ENCODE data around the gene GSDME. TPM values are rescaled to one million over a fixed set of nuclear protein-coding genes. Genes with fewer than 3 reads are reported as not detected.

The GSDME gene
- total RNA-seq, 1 experiment from 2014 or later: 7.6 TPM

- Histone ChIP-seq H3K4me1 (ENCODE audit: control insufficient read depth in 1 of 2, insufficient read depth in 2 of 2, low read length in 2 of 2) (peaks cover 11 to 15% of the 10 kb centered on the region in 2 experiments), H3K79me2 (ENCODE audit: insufficient read depth, low read length) (no peaks in the 10 kb centered on the region), H2AFZ (ENCODE audit: low read depth, low read length, poor library complexity, severe bottlenecking) (no peak overlapping the region), H3K9me2 (ENCODE audit: insufficient read depth) (no peaks in the 10 kb centered on the region), H3K36me3 (ENCODE audit: control insufficient read depth in 1 of 2, insufficient read depth in 2 of 2, low read length in 2 of 2) (0 out of 4 replicates have a peak, but pooled peaks cover 0 to 3% of the 10 kb centered on the region in 2 experiments), H3K4me2 (ENCODE audit: low read length) (no peak overlapping the region), H3K9ac (ENCODE audit: low read length) (no peak overlapping the region), H3K4me3 (replicated peaks in 1 of 2; ENCODE audit: low read depth in 1 of 2, low read length in 2 of 2) (no peak overlapping the region), H3K9me3 (ENCODE audit: control insufficient read depth in 1 of 2, insufficient read depth in 1 of 2, low read depth in 1 of 2, low read length in 2 of 2) (no peaks in the 10 kb centered on the region), H3K27ac (ENCODE audit: low read depth, low read length) (no peak overlapping the region), H4K20me1 (ENCODE audit: insufficient read depth) (no peaks in the 10 kb centered on the region), H3K27me3 (ENCODE audit: insufficient read depth, low read length) (no peaks in the 10 kb centered on the region)
- CTCF ChIA-PET: no interaction called here
- TF ChIP-seq, protein P1, sequence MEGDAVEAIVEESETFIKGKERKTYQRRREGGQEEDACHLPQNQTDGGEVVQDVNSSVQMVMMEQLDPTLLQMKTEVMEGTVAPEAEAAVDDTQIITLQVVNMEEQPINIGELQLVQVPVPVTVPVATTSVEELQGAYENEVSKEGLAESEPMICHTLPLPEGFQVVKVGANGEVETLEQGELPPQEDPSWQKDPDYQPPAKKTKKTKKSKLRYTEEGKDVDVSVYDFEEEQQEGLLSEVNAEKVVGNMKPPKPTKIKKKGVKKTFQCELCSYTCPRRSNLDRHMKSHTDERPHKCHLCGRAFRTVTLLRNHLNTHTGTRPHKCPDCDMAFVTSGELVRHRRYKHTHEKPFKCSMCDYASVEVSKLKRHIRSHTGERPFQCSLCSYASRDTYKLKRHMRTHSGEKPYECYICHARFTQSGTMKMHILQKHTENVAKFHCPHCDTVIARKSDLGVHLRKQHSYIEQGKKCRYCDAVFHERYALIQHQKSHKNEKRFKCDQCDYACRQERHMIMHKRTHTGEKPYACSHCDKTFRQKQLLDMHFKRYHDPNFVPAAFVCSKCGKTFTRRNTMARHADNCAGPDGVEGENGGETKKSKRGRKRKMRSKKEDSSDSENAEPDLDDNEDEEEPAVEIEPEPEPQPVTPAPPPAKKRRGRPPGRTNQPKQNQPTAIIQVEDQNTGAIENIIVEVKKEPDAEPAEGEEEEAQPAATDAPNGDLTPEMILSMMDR (IDR thresholded peaks at IDR 0.05 in 2 of 3, conservative IDR thresholded peaks at IDR 0.05 in 1 of 3; ENCODE audit: borderline replicate concordance in 1 of 3, insufficient read depth in 1 of 3, low read depth in 2 of 3, low read length in 2 of 3): no peak
- no peak for TF ChIP-seq POLR2AphosphoS5 (IDR thresholded peaks at IDR 0.05; ENCODE audit: low read depth, low read length)
- TF ChIP-seq RAD21 (IDR thresholded peaks at IDR 0.05; ENCODE audit: low read depth): no peak
- TF ChIP-seq EZH2phosphoT487 (IDR thresholded peaks at IDR 0.05; ENCODE audit: borderline replicate concordance): no peak
- no peak for TF ChIP-seq FOSL1 (IDR thresholded peaks at IDR 0.05; ENCODE audit: low read depth)
- TF ChIP-seq TCF7L2 (IDR thresholded peaks at IDR 0.05; ENCODE audit: borderline replicate concordance, extremely low read depth, insufficient read depth, insufficient read length): no peak
- TF ChIP-seq JUND (IDR thresholded peaks at IDR 0.05): no peak
- no peak for TF ChIP-seq CEBPB (IDR thresholded peaks at IDR 0.05; ENCODE audit: low read depth)
- no peak for TF ChIP-seq ZNF274 (IDR thresholded peaks at IDR 0.05; ENCODE audit: low read depth, low read length)
- TF ChIP-seq SP1 (IDR thresholded peaks at IDR 0.05; ENCODE audit: low read depth): no peak
- TF ChIP-seq ELF1 (IDR thresholded peaks at IDR 0.05; ENCODE audit: borderline replicate concordance, low read depth): no peak
- no peak for TF ChIP-seq EZH2 (IDR thresholded peaks at IDR 0.05)
- intact Hi-C loops (cut with micrococcal nuclease): no loop called here
- BruUV-seq (replicated peaks): no TSS peak
- RAD21 ChIA-PET (ENCODE audit: low non-redundant PET in 1 of 2, low total read pairs in 2 of 2, uncharacterized antibody in 2 of 2, unreplicated experiment in 2 of 2): no interaction called here
- ATAC-seq: no peak
- DNase-seq (ENCODE audit: low read depth, low spot score): no peak
- POLR2A ChIA-PET: no interaction called here
Measured at GRCh38 chr7:24705461-24705954, 51.8 kb downstream of the GSDME start.
